Measurements from ENCODE around the gene RAB34.

Gene RAB34

DNA sequence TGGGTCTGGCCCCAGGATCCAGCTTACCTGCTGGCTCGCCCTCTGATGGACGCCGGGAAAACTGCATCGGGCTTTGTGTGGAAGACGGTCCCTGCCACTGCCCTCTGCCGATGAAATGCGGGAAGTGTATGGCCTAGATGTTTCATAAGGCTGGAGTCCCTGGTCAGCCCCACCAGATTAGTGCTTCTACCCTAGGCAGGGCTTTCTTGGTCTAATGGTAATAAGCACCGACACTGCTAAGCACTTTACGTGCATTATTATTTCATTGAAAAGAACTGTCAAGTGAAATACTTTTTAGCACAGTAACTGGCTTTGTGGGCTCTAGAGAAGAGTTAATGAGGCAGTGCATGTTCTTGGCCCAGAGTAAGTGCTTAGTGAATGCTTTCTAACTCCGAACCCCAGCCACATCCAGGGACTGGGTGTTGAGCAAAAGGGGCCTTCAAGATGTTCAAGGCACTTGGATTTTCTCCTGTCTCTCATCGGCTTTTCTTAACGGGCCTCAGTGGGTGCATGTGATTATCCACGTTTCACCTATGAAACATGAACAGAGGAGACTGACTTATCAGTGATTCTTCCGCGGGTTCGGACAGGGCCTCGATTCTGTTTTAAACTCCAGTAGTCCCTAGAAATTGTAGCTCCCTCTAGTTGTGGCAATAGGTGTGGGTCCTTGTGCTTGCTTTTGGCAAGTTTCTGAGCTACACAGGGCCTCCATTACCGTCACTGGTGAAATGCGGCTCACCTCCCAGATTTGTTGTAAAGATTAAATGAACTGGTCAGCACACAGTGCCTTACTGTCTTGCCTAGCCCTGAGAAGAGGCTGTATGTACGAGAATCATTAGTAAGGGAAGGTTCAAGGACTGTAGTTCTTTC is 32.7 kb upstream of the RAB34 start:
- TF ChIP-seq POLR2A (IDR thresholded peaks at IDR 0.05; ENCODE audit: low read depth, low read length): no peak
- peak; percentile 78 for DNase-seq (ENCODE audit: insufficient read length, low spot score)
- no peak for FAIRE-seq

DNA sequence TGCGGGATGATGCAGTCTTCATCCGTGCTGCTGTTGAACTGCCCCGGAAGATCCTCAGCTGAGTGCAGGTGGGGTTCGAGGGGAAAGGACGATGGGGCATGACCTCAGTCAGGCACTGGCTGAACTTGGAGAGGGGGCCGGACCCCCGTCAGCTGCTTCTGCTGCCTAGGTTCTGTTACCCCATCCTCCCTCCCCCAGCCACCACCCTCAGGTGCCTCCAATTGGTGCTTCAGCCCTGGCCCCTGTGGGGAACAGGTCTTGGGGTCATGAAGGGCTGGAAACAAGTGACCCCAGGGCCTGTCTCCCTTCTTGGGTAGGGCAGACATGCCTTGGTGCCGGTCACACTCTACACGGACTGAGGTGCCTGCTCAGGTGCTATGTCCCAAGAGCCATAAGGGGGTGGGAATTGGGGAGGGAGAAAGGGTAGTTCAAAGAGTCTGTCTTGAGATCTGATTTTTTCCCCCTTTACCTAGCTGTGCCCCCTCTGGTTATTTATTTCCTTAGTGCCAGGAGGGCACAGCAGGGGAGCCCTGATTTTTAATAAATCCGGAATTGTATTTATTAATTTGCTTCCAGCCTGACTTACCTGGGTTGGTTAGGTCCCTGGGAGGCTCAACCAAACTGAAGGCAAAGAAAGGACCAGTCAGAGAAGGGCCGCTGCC is 32.0 kb upstream of the RAB34 start:
- DNase-seq (ENCODE audit: insufficient read length, low spot score) (no peak), FAIRE-seq (no peak)
- TF ChIP-seq POLR2A (IDR thresholded peaks at IDR 0.05; ENCODE audit: low read depth, low read length): no peak

DNA sequence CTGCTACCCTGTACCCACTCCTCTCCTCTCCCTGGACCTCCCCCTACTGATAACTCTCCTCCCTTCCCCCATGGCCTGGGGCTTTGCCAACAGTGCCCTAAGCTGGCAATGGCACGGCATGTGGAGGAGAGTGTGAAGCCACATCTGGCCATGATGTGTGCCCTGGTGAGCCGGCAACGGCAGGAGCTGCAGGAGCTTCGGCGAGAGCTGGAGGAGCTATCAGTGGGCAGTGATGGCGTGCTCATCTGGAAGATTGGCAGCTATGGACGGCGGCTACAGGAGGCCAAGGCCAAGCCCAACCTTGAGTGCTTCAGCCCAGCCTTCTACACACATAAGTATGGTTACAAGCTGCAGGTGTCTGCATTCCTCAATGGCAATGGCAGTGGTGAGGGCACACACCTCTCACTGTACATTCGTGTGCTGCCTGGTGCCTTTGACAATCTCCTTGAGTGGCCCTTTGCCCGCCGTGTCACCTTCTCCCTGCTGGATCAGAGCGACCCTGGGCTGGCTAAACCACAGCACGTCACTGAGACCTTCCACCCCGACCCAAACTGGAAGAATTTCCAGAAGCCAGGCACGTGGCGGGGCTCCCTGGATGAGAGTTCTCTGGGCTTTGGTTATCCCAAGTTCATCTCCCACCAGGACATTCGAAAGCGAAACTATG is 31.3 kb upstream of the RAB34 start:
- DNase-seq (ENCODE audit: insufficient read length, low spot score) (no peak), FAIRE-seq (no peak)
- no peak for TF ChIP-seq POLR2A (IDR thresholded peaks at IDR 0.05; ENCODE audit: low read depth, low read length)

DNA sequence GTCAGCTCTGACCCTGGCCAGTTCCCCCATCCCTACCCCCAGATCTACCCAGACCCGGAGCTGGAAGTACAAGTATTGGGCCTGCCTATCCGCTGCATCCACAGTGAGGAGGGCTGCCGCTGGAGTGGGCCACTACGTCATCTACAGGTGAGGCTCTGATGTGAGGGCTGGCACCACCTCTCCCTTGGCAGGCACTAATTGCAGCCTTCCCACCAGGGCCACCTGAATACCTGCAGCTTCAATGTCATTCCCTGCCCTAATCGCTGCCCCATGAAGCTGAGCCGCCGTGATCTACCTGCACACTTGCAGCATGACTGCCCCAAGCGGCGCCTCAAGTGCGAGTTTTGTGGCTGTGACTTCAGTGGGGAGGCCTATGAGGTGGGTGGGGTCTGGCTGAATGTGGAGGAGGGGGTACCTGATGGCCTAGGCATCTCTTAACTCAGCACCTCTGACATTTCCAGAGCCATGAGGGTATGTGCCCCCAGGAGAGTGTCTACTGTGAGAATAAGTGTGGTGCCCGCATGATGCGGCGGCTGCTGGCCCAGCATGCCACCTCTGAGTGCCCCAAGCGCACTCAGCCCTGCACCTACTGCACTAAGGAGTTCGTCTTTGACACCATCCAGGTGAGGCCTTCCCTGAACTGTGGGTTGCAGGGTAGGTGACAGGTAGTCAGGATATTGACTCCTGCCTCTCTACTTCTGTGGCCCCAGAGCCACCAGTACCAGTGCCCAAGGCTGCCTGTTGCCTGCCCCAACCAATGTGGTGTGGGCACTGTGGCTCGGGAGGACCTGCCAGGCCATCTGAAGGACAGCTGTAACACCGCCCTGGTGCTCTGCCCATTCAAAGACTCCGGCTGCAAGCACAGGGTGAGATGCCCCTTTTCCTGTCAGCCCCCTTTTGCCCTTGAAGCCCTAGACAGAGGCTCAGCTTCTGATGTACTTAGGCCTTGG is 30.4 kb upstream of the RAB34 start:
- FAIRE-seq: no peak
- no peak for TF ChIP-seq POLR2A (IDR thresholded peaks at IDR 0.05; ENCODE audit: low read depth, low read length)
- DNase-seq (ENCODE audit: insufficient read length, low spot score): no peak

DNA sequence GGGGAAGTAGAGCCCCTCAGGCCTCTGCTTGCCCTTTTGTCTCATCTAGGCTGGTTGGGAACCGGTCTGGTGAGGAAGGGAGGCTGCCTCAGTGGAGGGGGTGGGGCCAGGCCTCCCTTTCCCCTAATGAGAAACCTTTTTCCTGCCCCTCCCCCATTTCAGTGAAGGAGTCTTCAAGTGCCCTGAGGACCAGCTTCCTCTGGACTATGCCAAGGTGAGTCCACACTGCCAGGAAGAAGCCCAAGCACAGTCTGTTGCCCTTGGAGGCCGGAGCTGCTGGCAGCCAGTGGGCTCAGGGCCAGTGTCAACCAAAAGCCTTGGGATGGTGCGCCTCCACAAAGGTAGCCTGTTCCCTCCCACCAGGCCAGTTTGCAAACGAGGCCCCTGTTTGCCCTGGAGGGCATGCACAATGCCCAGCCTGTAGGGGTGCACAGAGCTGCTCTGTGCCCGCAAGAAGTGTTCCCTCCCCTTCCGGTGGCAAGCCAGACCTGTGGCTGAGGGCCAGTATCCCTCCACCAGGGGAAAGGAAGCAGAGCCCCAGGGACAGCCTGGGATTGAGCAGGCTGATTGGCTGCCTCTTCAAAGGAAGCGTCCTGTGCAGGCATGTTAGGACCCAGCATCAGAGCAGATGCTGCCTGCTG is 29.5 kb upstream of the RAB34 start:
- DNase-seq (ENCODE audit: insufficient read length, low spot score) (no peak), FAIRE-seq (no peak)
- no peak for TF ChIP-seq POLR2A (IDR thresholded peaks at IDR 0.05; ENCODE audit: low read depth, low read length)

DNA sequence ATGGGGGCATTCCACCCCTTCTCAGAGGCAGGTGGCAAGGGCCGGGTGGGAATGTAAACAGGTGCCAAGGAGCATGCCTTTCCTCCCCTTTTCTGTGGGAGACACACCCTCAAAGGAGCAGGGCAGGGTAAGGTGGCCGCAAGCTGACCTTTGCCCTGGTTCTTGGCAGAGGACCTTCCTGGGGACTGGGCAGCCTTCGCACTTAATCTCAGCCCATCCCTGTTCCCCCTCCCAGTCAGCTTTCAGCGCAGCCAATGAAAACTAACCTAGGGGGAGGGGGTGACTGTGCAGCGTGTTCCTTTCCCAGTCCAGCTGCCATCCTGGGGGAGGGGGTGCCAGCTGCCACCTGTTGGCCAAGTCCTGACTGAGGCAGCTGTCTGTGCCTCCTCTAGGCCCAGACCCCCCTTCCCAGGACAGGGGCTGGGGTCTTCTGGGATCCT is 29.0 kb upstream of the RAB34 start:
- no peak for FAIRE-seq
- no peak for TF ChIP-seq POLR2A (IDR thresholded peaks at IDR 0.05; ENCODE audit: low read depth, low read length)
- DNase-seq (ENCODE audit: insufficient read length, low spot score): no peak

DNA sequence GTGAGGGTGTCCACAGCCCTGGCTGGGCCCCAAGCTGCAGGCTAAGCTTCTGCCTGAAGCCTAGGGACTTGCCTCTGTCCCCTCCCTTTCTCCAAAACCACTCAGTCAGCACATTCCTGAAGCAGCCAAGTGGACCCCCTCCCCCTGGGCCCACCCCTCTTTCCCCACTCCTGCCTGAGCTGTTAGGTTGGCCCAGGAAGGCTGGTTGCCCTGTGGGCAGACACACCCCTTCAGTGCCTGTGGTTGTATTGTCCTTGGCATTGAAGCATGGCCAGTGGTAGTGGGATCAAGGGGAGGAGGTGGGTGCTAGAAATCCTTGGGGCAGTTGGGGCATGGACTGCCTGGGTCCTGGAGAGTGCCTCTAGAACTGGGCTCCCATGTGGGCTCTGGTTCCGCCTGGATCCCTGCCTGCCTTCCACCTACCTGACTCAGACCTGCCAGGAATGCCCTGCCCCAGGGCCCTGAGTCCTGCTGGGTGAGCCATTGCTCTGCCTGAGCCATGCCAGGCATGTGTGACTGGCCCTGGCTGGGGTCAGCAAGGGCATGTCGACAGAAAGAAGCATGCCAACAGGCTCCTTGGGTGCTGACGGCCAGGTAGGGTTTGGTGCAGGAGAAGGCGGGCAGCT is 28.2 kb upstream of the RAB34 start:
- peak; percentile 83 for DNase-seq (ENCODE audit: insufficient read length, low spot score)

DNA sequence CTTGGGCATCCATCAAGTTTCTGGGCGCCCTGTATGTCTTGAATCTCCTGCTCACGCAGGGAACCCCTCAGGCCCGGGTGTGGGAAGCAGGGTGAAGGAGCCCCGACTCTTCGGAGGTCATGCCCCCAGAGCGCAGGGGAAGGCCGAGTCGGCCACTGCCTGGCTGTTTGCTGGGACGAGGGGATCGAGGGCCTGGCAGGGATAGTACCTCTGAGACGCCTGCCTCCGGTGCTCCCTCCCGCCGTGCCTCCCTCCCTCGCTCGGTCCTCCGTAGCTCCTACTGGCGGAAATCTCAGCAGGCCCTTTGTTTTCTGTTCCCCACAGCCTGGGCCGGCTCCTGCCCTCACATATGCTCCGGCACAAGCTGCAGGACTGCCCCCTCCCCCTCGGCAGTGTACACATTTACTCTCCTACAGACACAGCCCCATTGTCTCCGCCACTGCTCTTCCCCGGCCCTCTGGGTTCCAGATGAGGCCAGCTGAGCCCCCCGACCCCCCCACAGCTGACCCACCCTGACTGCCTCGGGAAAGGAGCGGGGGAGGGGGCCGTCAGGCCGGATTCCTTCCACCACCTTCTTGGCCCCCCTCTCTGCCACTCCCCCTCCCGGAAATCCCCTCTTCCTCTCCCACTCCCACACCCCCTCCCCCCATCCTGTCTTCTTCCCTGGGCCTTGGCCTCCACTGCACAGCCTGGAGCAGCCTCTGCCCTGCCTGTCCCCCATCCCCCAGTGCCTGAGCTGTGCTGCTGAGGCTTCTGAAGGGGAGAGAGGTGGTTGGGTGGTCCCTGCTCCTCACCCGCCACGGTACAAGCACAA is 27.5 kb upstream of the RAB34 start:
- DNase-seq (ENCODE audit: insufficient read length, low spot score): no peak
- no peak for FAIRE-seq
- peak; percentile 33; the same call in 1 of the 2 replicates for TF ChIP-seq POLR2A (IDR thresholded peaks at IDR 0.05; ENCODE audit: low read depth, low read length)

More for the DNA sequence above, 28.2 kb upstream of the RAB34 start:
- no peak for TF ChIP-seq POLR2A (IDR thresholded peaks at IDR 0.05; ENCODE audit: low read depth, low read length)
- no peak for FAIRE-seq

DNA sequence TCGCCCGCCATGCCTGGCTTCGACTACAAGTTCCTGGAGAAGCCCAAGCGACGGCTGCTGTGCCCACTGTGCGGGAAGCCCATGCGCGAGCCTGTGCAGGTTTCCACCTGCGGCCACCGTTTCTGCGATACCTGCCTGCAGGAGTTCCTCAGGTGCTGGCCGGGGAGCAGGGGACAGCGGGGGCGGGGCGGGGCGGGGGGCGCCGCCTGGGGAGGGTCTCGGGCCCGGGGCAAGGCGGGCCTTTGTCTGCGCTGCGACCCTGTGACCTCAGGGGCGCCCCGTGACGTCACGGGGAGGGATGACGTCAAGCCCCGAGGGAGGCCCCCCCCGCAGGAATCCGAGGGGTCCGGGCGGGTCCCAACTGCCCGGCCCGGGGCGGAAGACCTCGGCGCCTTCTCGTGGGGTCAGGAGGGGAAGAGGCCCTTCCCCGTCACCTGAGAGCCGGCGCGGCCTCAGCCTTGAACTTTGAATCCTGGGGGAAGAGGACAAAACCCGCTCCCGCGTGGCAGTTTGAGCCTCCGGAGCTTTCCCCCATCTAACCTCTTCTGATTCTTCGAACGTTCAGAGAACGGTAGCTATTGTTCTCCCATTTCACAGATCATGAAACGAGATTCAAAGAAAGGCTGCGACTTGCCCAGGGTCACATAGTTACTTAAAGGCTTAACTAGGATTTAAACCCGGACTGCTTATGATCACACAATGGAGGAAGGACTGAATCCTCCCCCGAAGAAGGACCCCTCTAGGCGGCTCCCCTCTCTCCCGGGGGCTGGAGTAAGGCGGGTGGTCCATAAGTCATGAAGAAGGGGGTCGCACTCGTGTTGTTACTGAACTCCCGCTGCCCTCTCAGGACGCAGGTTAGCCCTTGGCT is 26.7 kb upstream of the RAB34 start:
- TF ChIP-seq POLR2A (IDR thresholded peaks at IDR 0.05; ENCODE audit: low read depth, low read length): peak; percentile 17; the same call in 1 of the 2 replicates
- no peak for FAIRE-seq
- DNase-seq (ENCODE audit: insufficient read length, low spot score): no peak

DNA sequence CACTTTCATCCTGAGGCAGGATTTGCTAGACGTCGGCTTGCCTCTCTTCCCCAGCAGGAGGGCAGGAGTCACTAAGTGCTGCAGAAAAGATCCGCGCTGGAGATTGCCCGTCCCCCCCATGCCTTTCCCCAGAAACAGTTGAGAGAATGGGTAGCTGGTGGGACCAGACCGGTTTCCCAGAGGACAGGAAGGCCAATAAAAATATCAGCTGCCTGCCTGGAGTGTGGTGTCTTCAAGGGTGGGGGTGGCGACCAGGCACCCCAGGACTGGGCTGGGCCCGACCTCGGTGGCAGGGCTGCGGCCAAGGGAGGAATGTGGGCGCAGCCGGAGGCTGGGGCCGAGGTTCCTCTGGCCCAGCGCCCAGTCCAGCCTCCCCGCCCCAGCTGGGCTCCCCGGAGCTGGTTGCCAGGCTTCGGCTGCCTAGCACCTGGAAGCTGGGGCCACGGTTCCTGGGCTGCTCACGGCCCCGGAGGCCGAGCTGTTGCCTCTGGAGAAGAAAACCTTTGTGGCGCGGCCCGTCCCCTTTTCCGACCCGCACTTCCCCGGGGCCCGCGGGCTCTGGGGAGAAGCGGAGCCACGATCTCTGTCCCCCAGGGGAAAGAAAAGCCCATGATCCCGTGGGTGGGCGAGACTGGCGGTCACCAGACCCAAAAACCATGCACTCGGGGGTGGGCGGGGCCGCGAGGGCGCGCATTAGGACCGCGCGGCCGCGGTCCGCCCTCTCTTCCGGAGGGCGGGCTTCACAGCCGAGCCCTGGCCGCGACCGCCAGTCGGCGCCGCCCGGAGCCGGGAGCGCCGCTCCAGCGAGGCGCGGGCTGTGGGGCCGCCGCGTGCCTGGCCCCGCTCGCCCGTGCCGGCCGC is 25.8 kb upstream of the RAB34 start, which contains the start of gene TRAF4:
TRAF4 (plus strand) TSS at position 769 of the 861 bp plus-strand sequence. CDS start 102 bp downstream, outside the sequence.
- DNase-seq (ENCODE audit: insufficient read length, low spot score) (peak; percentile 97), FAIRE-seq (no peak)
- TF ChIP-seq POLR2A (IDR thresholded peaks at IDR 0.05; ENCODE audit: low read depth, low read length): peak; percentile 100
